Astrocyte (in vitro differentiated cells and primary cell): Measurements from ENCODE around the gene LCN2. TPM values are rescaled to one million over a fixed set of nuclear protein-coding genes. Genes with fewer than 3 reads are reported as not detected.

Experiments used
- DNase-seq: peaks from one replicate; pipeline ENCODE4 v3.0.0-alpha.2; 2010; ENCODE audit warnings: low read depth
- FAIRE-seq: peaks from 2 replicates; lab custom pipeline; 2011; peaks lifted over from hg19 to GRCh38; lab: Jason Lieb, UNC
- H2AFZ ChIP-seq: 2 replicates; pipeline ENCODE4 v1.6.0; 2012; ENCODE audit warnings: low read depth, low read length, inconsistent platforms
- H3K27ac ChIP-seq: 2 replicates; pipeline ENCODE4 v1.5.1; 2011; ENCODE audit warnings: low read depth, low read length, inconsistent platforms
- H3K27me3 ChIP-seq: 2 replicates; pipeline ENCODE4 v1.6.0; 2011; ENCODE audit warnings: low read length, inconsistent platforms; ENCODE audit not compliant: insufficient read depth
- H3K36me3 ChIP-seq: 2 replicates; pipeline ENCODE4 v1.5.1; 2011; ENCODE audit warnings: low read length, inconsistent platforms; ENCODE audit not compliant: insufficient read depth
- H3K4me1 ChIP-seq: 2 replicates; pipeline ENCODE4 v1.5.1; 2011; ENCODE audit warnings: low read length, inconsistent platforms; ENCODE audit not compliant: insufficient read depth
- H3K4me2 ChIP-seq: 2 replicates; pipeline ENCODE4 v1.6.0; 2012; ENCODE audit warnings: low read length, inconsistent platforms
- H3K4me3 ChIP-seq: 2 replicates; pipeline ENCODE4 v1.5.1; 2011; ENCODE audit warnings: low read depth, mild to moderate bottlenecking, low read length, inconsistent platforms; ENCODE audit not compliant: insufficient read depth
- H3K79me2 ChIP-seq: 2 replicates; pipeline ENCODE4 v1.6.0; 2012; ENCODE audit warnings: mild to moderate bottlenecking, low read length, inconsistent platforms; ENCODE audit not compliant: insufficient read depth
- H3K9ac ChIP-seq: 2 replicates; pipeline ENCODE4 v1.6.0; 2012; ENCODE audit warnings: mild to moderate bottlenecking, low read length, inconsistent platforms
- H3K9me3 ChIP-seq: 2 replicates; pipeline ENCODE4 v1.5.1; 2012; ENCODE audit warnings: low read depth, mild to moderate bottlenecking, low read length, inconsistent platforms; ENCODE audit not compliant: insufficient read depth
- H4K20me1 ChIP-seq: 2 replicates; pipeline ENCODE4 v1.6.0; 2012; ENCODE audit warnings: low read length, inconsistent platforms; ENCODE audit not compliant: insufficient read depth
- H3K27ac Mint-ChIP-seq: one replicate; pipeline ENCODE4 v1.8.0; 2021; ENCODE audit warnings: mild to moderate bottlenecking, mixed read lengths; ENCODE audit not compliant: unreplicated experiment
- H3K27me3 Mint-ChIP-seq: one replicate; pipeline ENCODE4 v1.8.0; 2021; ENCODE audit warnings: low read depth, mixed read lengths; ENCODE audit not compliant: unreplicated experiment
- H3K36me3 Mint-ChIP-seq: one replicate; pipeline ENCODE4 v1.8.0; 2021; ENCODE audit warnings: low read depth, mixed read lengths; ENCODE audit not compliant: unreplicated experiment
- H3K4me1 Mint-ChIP-seq: one replicate; pipeline ENCODE4 v1.8.0; 2021; ENCODE audit warnings: low read depth, mixed read lengths; ENCODE audit not compliant: unreplicated experiment
- H3K4me3 Mint-ChIP-seq: one replicate; pipeline ENCODE4 v1.8.0; 2021; ENCODE audit warnings: mild to moderate bottlenecking, moderate library complexity, mixed read lengths; ENCODE audit not compliant: unreplicated experiment
- H3K9me3 Mint-ChIP-seq: one replicate; pipeline ENCODE4 v1.8.0; 2021; ENCODE audit warnings: mild to moderate bottlenecking, mixed read lengths; ENCODE audit not compliant: unreplicated experiment
- EZH2 ChIP-seq: IDR thresholded peaks from 2 replicates; pipeline ENCODE4 v1.6.1; 2012; ENCODE audit warnings: mild to moderate bottlenecking, low read length, inconsistent platforms; ENCODE audit not compliant: insufficient read depth
- total RNA-seq: library from RNA; stranded (reverse); gene quantifications from 2 replicates; pipeline ENCODE4 v1.2.1, GENCODE V29; 2021
- TF ChIP-seq, protein P1 (sequence below): IDR thresholded peaks from 2 replicates; pipeline ENCODE4 v1.5.1; 2011; ENCODE audit warnings: low read depth, mild to moderate bottlenecking, inconsistent platforms, low read length, moderate library complexity; ENCODE audit not compliant: insufficient read depth

LCN2 gene
- total RNA-seq, 1 donor from 2014 or later, result not detected

DNA sequence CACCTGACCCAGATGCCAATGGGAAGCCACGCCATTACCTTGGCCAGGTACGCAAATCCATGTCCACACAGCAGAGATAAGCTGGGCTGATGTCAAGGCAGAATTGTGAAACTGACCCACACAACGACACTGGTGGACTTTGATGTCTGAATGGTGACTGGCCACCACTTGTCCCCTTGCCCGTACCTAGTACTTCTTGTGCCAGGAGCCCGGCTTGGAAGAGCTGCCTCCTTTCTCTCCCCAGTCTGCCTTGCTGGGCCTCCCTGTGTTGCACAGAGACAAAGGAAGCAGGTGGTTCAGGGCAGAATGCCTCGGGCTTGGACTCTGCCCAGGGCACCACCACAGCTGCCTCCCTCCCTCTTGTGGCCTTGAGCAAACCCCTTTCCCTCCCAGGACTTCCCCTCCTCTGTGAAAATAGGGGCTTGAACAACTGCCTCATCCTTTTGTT is 45.1 kb upstream of the LCN2 start:
- H2AFZ ChIP-seq, result no peak overlapping the region
- Mint-ChIP-seq H3K27me3 (no peaks in the 10 kb centered on the region), H3K36me3 (peaks cover 20% of the 10 kb centered on the region), H3K4me1 (peaks cover 27% of the 10 kb centered on the region), H3K27ac (no peak overlapping the region), H3K4me3 (no peak overlapping the region), H3K9me3 (no peaks in the 10 kb centered on the region)
- H4K20me1 ChIP-seq, result peaks cover 52% of the 10 kb centered on the region
- DNase-seq, result no peak
- no peaks in the 10 kb centered on the region for H3K9me3 ChIP-seq
- FAIRE-seq, result no peak
- peaks cover 41% of the 10 kb centered on the region for H3K79me2 ChIP-seq
- H3K27me3 ChIP-seq, result no peaks in the 10 kb centered on the region
- H3K9ac ChIP-seq, result no peak overlapping the region
- TF ChIP-seq, protein P1, sequence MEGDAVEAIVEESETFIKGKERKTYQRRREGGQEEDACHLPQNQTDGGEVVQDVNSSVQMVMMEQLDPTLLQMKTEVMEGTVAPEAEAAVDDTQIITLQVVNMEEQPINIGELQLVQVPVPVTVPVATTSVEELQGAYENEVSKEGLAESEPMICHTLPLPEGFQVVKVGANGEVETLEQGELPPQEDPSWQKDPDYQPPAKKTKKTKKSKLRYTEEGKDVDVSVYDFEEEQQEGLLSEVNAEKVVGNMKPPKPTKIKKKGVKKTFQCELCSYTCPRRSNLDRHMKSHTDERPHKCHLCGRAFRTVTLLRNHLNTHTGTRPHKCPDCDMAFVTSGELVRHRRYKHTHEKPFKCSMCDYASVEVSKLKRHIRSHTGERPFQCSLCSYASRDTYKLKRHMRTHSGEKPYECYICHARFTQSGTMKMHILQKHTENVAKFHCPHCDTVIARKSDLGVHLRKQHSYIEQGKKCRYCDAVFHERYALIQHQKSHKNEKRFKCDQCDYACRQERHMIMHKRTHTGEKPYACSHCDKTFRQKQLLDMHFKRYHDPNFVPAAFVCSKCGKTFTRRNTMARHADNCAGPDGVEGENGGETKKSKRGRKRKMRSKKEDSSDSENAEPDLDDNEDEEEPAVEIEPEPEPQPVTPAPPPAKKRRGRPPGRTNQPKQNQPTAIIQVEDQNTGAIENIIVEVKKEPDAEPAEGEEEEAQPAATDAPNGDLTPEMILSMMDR, result no peak
- TF ChIP-seq EZH2, result no peak
- no peak overlapping the region for H3K27ac ChIP-seq
- no peak overlapping the region for H3K4me3 ChIP-seq
- peaks cover 27% of the 10 kb centered on the region for H3K36me3 ChIP-seq
- no peak overlapping the region for H3K4me2 ChIP-seq
- H3K4me1 ChIP-seq, result peaks cover 21% of the 10 kb centered on the region

DNA sequence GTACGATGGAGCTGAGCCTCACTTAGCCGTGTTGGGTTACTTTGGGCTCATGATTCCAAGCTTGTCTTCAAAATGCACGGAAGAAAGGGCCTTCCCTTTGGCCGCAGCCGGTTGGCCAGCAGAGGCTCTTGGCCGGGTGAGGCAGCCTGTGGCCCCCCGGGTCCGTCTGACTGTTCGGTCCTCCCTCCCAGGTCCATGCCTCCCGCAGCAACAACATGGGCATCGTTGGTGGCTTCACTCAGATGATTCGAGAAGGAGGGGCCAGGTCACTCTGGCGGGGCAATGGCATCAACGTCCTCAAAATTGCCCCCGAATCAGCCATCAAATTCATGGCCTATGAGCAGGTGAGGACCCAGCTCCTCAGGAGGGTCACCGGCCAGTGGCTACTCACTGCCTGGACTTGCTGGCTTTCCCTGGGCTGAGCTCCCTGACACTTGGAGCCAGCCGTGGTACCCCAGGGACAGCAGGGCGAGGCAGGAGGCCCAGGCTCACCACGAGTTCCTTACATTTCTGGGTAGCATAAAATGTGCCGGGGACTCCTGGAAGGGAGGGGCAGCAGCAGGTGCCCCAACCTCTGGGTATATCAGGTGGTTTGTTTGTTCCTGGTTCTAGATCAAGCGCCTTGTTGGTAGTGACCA is 43.6 kb upstream of the LCN2 start:
- H4K20me1 ChIP-seq, result peaks cover 38% of the 10 kb centered on the region
- no peak overlapping the region for H3K27ac Mint-ChIP-seq
- no peaks in the 10 kb centered on the region for H3K9me3 Mint-ChIP-seq

More for the DNA sequence above, 43.6 kb upstream of the LCN2 start:
- Histone ChIP-seq H3K27me3 (no peaks in the 10 kb centered on the region), H3K4me2 (no peak overlapping the region), H3K4me3 (no peak overlapping the region), H3K9me3 (no peaks in the 10 kb centered on the region), H3K4me1 (peaks cover 6% of the 10 kb centered on the region), H3K27ac (no peak overlapping the region), H2AFZ (no peak overlapping the region), H3K9ac (no peak overlapping the region), H3K79me2 (peaks cover 26% of the 10 kb centered on the region), H3K36me3 (peaks cover 30% of the 10 kb centered on the region)
- TF ChIP-seq EZH2, result no peak
- TF ChIP-seq, protein P1, result no peak
- H3K27me3 Mint-ChIP-seq, result no peaks in the 10 kb centered on the region
- H3K4me3 Mint-ChIP-seq, result no peak overlapping the region
- peaks cover 14% of the 10 kb centered on the region for H3K4me1 Mint-ChIP-seq
- peaks cover 20% of the 10 kb centered on the region for H3K36me3 Mint-ChIP-seq
- FAIRE-seq, result no peak
- DNase-seq, result no peak
